HUES6 (cell line): ENCODE measurements around the gene RASSF3.
"Not testable (repeated sequence)": the region's sequence is repeated elsewhere in the genome, so short reads cannot be mapped to it uniquely, and the experiment has no call there.

Source experiments
- H3K27ac ChIP-seq: 2 replicates; pipeline ENCODE4 v1.7.0; 2013; ENCODE audit warnings: low read depth, mild to moderate bottlenecking, low read length, inconsistent platforms
- H3K27me3 ChIP-seq: 2 replicates; pipeline ENCODE4 v1.6.1; 2013; ENCODE audit warnings: low read length; ENCODE audit not compliant: control insufficient read depth, insufficient read depth
- H3K36me3 ChIP-seq: 2 replicates; pipeline ENCODE4 v1.6.1; 2013; ENCODE audit warnings: low read length; ENCODE audit not compliant: control insufficient read depth, insufficient read depth
- H3K4me1 ChIP-seq: 2 replicates; pipeline ENCODE4 v1.6.1; 2013; ENCODE audit warnings: low read length; ENCODE audit not compliant: control insufficient read depth, insufficient read depth
- H3K4me3 ChIP-seq: 2 replicates; pipeline ENCODE4 v1.5.1; 2013; ENCODE audit warnings: low read depth, low read length
- H3K9ac ChIP-seq: one replicate; pipeline ENCODE4 v1.6.1; 2013; ENCODE audit warnings: mild to moderate bottlenecking, low read length
- H3K9me3 ChIP-seq: 2 replicates; pipeline ENCODE4 v1.6.1; 2013; ENCODE audit warnings: low read depth, low read length; ENCODE audit not compliant: control insufficient read depth, insufficient read depth

RASSF3 gene

GRCh38 chr12:64618953-64619590, 8.8 kb downstream of the RASSF3 start:
- H3K27me3 ChIP-seq = no peaks in the 10 kb centered on the region
- no peak overlapping the region for H3K27ac ChIP-seq
- H3K9me3 ChIP-seq = no peaks in the 10 kb centered on the region
- H3K36me3 ChIP-seq = no peaks in the 10 kb centered on the region
- H3K4me3 ChIP-seq = no peak overlapping the region
- peaks cover 12% of the 10 kb centered on the region for H3K4me1 ChIP-seq
- H3K9ac ChIP-seq = no peak overlapping the region

- Histone ChIP-seq H3K27ac (no peak overlapping the region), H3K27me3 (no peaks in the 10 kb centered on the region), H3K9ac (no peak overlapping the region), H3K4me3 (no peak overlapping the region), H3K36me3 (no peaks in the 10 kb centered on the region), H3K9me3 (no peaks in the 10 kb centered on the region), H3K4me1 (peaks cover 19% of the 10 kb centered on the region)
Observed at GRCh38 chr12:64621257-64621942, 11.1 kb downstream of the RASSF3 start.

GRCh38 chr12:64624035-64624434, 13.7 kb downstream of the RASSF3 start:
- Histone ChIP-seq H3K9me3 (no peaks in the 10 kb centered on the region), H3K27me3 (no peaks in the 10 kb centered on the region), H3K36me3 (no peaks in the 10 kb centered on the region), H3K9ac (no peak overlapping the region), H3K27ac (0 out of 2 replicates have a peak overlapping the region, but pooled peaks have one; percentile 2), H3K4me3 (no peak overlapping the region), H3K4me1 (peaks cover 27% of the 10 kb centered on the region)

- peak overlapping the region; percentile 2 for H3K9ac ChIP-seq
Observed at GRCh38 chr12:64625243-64626077, 15.2 kb downstream of the RASSF3 start.

GRCh38 chr12:64626588-64626987, 16.3 kb downstream of the RASSF3 start:
- H3K27ac ChIP-seq, H3K9ac ChIP-seq, H3K4me3 ChIP-seq, H3K36me3 ChIP-seq, H3K27me3 ChIP-seq, H3K9me3 ChIP-seq: not testable (repeated sequence)
- peaks cover 27% of the 10 kb centered on the region for H3K4me1 ChIP-seq

More at GRCh38 chr12:64625243-64626077, 15.2 kb downstream of the RASSF3 start:
- no peaks in the 10 kb centered on the region for H3K36me3 ChIP-seq
- peaks cover 27% of the 10 kb centered on the region for H3K4me1 ChIP-seq
- H3K9me3 ChIP-seq = no peaks in the 10 kb centered on the region
- no peak overlapping the region for H3K4me3 ChIP-seq
- no peaks in the 10 kb centered on the region for H3K27me3 ChIP-seq
- peak overlapping the region; percentile 29; the same call in 1 of the 2 replicates for H3K27ac ChIP-seq

GRCh38 chr12:64627771-64628170, 17.5 kb downstream of the RASSF3 start:
- no peaks in the 10 kb centered on the region for H3K27me3 ChIP-seq
- no peak overlapping the region for H3K27ac ChIP-seq
- H3K36me3 ChIP-seq = peaks cover 3% of the 10 kb centered on the region; the same call in 1 of the 2 replicates
- H3K9me3 ChIP-seq = 0 out of 2 replicates have a peak, but pooled peaks cover 3% of the 10 kb centered on the region
- no peak overlapping the region for H3K4me3 ChIP-seq
- no peak overlapping the region for H3K9ac ChIP-seq
- H3K4me1 ChIP-seq = peaks cover 27% of the 10 kb centered on the region

GRCh38 chr12:64631197-64631596, 20.9 kb downstream of the RASSF3 start:
- Histone ChIP-seq H3K9me3 (peaks cover 7% of the 10 kb centered on the region), H3K36me3 (peaks cover 3% of the 10 kb centered on the region; the same call in 1 of the 2 replicates), H3K4me1 (peaks cover 26% of the 10 kb centered on the region), H3K27me3 (no peaks in the 10 kb centered on the region), H3K4me3 (no peak overlapping the region), H3K27ac (no peak overlapping the region), H3K9ac (no peak overlapping the region)

- Histone ChIP-seq H3K36me3 (peaks cover 3% of the 10 kb centered on the region; the same call in 1 of the 2 replicates), H3K9me3 (peaks cover 7% of the 10 kb centered on the region), H3K4me1 (peaks cover 21% of the 10 kb centered on the region), H3K27me3 (no peaks in the 10 kb centered on the region), H3K4me3 (no peak overlapping the region), H3K9ac (no peak overlapping the region), H3K27ac (peak overlapping the region; percentile 14; the same call in 1 of the 2 replicates)
Observed at GRCh38 chr12:64633011-64633939, 23.0 kb downstream of the RASSF3 start.

GRCh38 chr12:64633940-64634337, 23.6 kb downstream of the RASSF3 start:
- Histone ChIP-seq H3K4me1 (peaks cover 21% of the 10 kb centered on the region), H3K27ac (peak overlapping the region; percentile 14; the same call in 1 of the 2 replicates), H3K4me3 (no peak overlapping the region), H3K36me3 (peaks cover 3% of the 10 kb centered on the region; the same call in 1 of the 2 replicates), H3K27me3 (no peaks in the 10 kb centered on the region), H3K9ac (no peak overlapping the region), H3K9me3 (peaks cover 7% of the 10 kb centered on the region)

- Histone ChIP-seq H3K27ac (peak overlapping the region; percentile 14; the same call in 1 of the 2 replicates), H3K4me3 (no peak overlapping the region), H3K27me3 (no peaks in the 10 kb centered on the region), H3K36me3 (peaks cover 3% of the 10 kb centered on the region; the same call in 1 of the 2 replicates), H3K9ac (no peak overlapping the region), H3K9me3 (peaks cover 7% of the 10 kb centered on the region), H3K4me1 (peaks cover 21% of the 10 kb centered on the region)
Observed at GRCh38 chr12:64634508-64635092, 24.3 kb downstream of the RASSF3 start.
